Esophagus (tissue), 2 donors: Measurements from ENCODE around the gene GBP7. TPM values are rescaled to one million over a fixed set of nuclear protein-coding genes. Genes with fewer than 3 reads are reported as not detected.
"Not testable (repeated sequence)": the region's sequence is repeated elsewhere in the genome, so short reads cannot be mapped to it uniquely, and the experiment has no call there.

Experiments used
- H3K27ac ChIP-seq, 2 donors: one replicate each; pipeline ENCODE4 v1.5.1; 2013; ENCODE audit warnings: low read depth in 2 of 2, mild to moderate bottlenecking in 2 of 2, inconsistent platforms in 1 of 2, low read length in 1 of 2, moderate library complexity in 1 of 2
- H3K27me3 ChIP-seq, 2 donors: one replicate each; pipeline ENCODE4 v1.6.1; 2013; ENCODE audit warnings: low read length in 2 of 2, control low read depth in 1 of 2, mild to moderate bottlenecking in 1 of 2; ENCODE audit not compliant: insufficient read depth in 2 of 2, control insufficient read depth in 1 of 2
- H3K36me3 ChIP-seq, 2 donors: one replicate each; pipeline ENCODE4 v1.6.1; 2013; ENCODE audit warnings: low read length in 1 of 2; ENCODE audit not compliant: control insufficient read depth in 2 of 2, insufficient read depth in 2 of 2
- H3K4me1 ChIP-seq, 2 donors: one replicate each; pipeline ENCODE4 v1.6.1; 2013; ENCODE audit warnings: low read length in 1 of 2; ENCODE audit not compliant: control insufficient read depth in 2 of 2, insufficient read depth in 2 of 2
- H3K4me3 ChIP-seq, 2 donors: one replicate each; pipeline ENCODE4 v1.5.1; 2013; ENCODE audit warnings: low read length in 2 of 2, mild to moderate bottlenecking in 2 of 2, low read depth in 1 of 2, moderate library complexity in 1 of 2
- H3K9me3 ChIP-seq, 2 donors: one replicate each; pipeline ENCODE4 v1.6.1; 2013; ENCODE audit warnings: mild to moderate bottlenecking in 2 of 2, low read depth in 1 of 2, low read length in 1 of 2, moderate library complexity in 1 of 2; ENCODE audit not compliant: control insufficient read depth in 2 of 2, insufficient read depth in 1 of 2
- WGBS, 2 donors: extraction: QIAGEN DNeasy Blood & Tissue Kit; methylation state at CpG; one replicate each; pipeline ENCODE4 v1.1.7; 2013; 5-methylcytosine and 5-hydroxymethylcytosine counted together
- polyA plus RNA-seq, 2 donors: library from polyadenylated mRNA; stranded (reverse); fragments of 200-250 nt; gene quantifications; one replicate each; pipeline ENCODE4 v1.2.3, GENCODE V29; 2013
- donor health status: healthy with polysubstance abuse.
- donor health status: Bipolar disorder and iron deficiency.

Gene GBP7
- not detected for polyA plus RNA-seq

- no peaks in the 10 kb centered on the region for H3K9me3 ChIP-seq
- no peak within 1 kb of the TSS for H3K4me3 ChIP-seq
- no peak within 1 kb of the TSS for H3K27ac ChIP-seq
- no peaks in the 10 kb centered on the region for H3K4me1 ChIP-seq
- H3K36me3 ChIP-seq, result no peaks in the 10 kb centered on the region
- H3K27me3 ChIP-seq, result no peaks in the 10 kb centered on the region
Observed at GRCh38 chr1:89175601-89176256, at the start of gene GBP7. Gene GBP7, minus strand, starts transcription at chr1:89176003. Its CDS starts 4,068 bp downstream, at chr1:89171935.

GRCh38 chr1:89221341-89221740 is 45.5 kb upstream of the GBP7 start:
- H3K27me3 ChIP-seq, result no peaks in the 10 kb centered on the region
- no peak overlapping the region for H3K27ac ChIP-seq
- H3K4me3 ChIP-seq, result no peak overlapping the region
- H3K36me3 ChIP-seq, result no peaks in the 10 kb centered on the region
- 29 to 55% methylated on average over 1 of the region's 1 CpG for WGBS, 2 donors
- H3K9me3 ChIP-seq, result no peaks in the 10 kb centered on the region
- no peaks in the 10 kb centered on the region for H3K4me1 ChIP-seq

- H3K4me3 ChIP-seq, H3K27me3 ChIP-seq, H3K27ac ChIP-seq, H3K4me1 ChIP-seq, H3K9me3 ChIP-seq, H3K36me3 ChIP-seq: not testable (repeated sequence)
Observed at GRCh38 chr1:89219851-89220250, 44.0 kb upstream of the GBP7 start.

GRCh38 chr1:89218941-89219340 is 43.1 kb upstream of the GBP7 start:
- H3K9me3 ChIP-seq, H3K4me3 ChIP-seq, H3K4me1 ChIP-seq, H3K27ac ChIP-seq, H3K36me3 ChIP-seq, H3K27me3 ChIP-seq: not testable (repeated sequence)
- WGBS, 2 donors, result 83 to 86% methylated on average over 3 of the region's 3 CpGs

GRCh38 chr1:89213347-89213746 is 37.5 kb upstream of the GBP7 start:
- H3K36me3 ChIP-seq, result no peaks in the 10 kb centered on the region
- WGBS, 2 donors, result 65 to 85% methylated on average over 1 of the region's 1 CpG
- H3K9me3 ChIP-seq, result no peaks in the 10 kb centered on the region
- no peaks in the 10 kb centered on the region for H3K27me3 ChIP-seq
- no peak overlapping the region for H3K27ac ChIP-seq
- no peaks in the 10 kb centered on the region for H3K4me1 ChIP-seq
- no peak overlapping the region for H3K4me3 ChIP-seq

- no peaks in the 10 kb centered on the region for H3K36me3 ChIP-seq
- 79 to 93% methylated on average over 1 of the region's 1 CpG for WGBS, 2 donors
- H3K4me3 ChIP-seq, result no peak overlapping the region
- H3K9me3 ChIP-seq, result no peaks in the 10 kb centered on the region
- H3K27me3 ChIP-seq, result no peaks in the 10 kb centered on the region
- no peaks in the 10 kb centered on the region for H3K4me1 ChIP-seq
- H3K27ac ChIP-seq, result no peak overlapping the region
Observed at GRCh38 chr1:89211035-89211634, 35.3 kb upstream of the GBP7 start.

GRCh38 chr1:89206373-89206772 is 30.6 kb upstream of the GBP7 start:
- Histone ChIP-seq H3K4me1 (no peaks in the 10 kb centered on the region), H3K27me3 (no peaks in the 10 kb centered on the region), H3K27ac (no peak overlapping the region), H3K36me3 (no peaks in the 10 kb centered on the region), H3K4me3 (no peak overlapping the region), H3K9me3 (peaks cover 0 to 2% of the 10 kb centered on the region in 2 donors)
- WGBS, 2 donors, result 81 to 94% methylated on average over 3 of the region's 3 CpGs

GRCh38 chr1:89203166-89203565 is 27.4 kb upstream of the GBP7 start:
- Histone ChIP-seq H3K4me3 (no peak overlapping the region), H3K4me1 (no peaks in the 10 kb centered on the region), H3K36me3 (no peaks in the 10 kb centered on the region), H3K9me3 (peaks cover 0 to 2% of the 10 kb centered on the region in 2 donors), H3K27me3 (no peaks in the 10 kb centered on the region), H3K27ac (no peak overlapping the region)
- WGBS, 2 donors, result 96 to 100% methylated on average over 1 of the region's 1 CpG

GRCh38 chr1:89201106-89201794 is 25.4 kb upstream of the GBP7 start:
- Histone ChIP-seq H3K36me3 (no peaks in the 10 kb centered on the region), H3K27me3 (no peaks in the 10 kb centered on the region), H3K9me3 (peaks cover 0 to 2% of the 10 kb centered on the region in 2 donors), H3K27ac (no peak overlapping the region), H3K4me3 (no peak overlapping the region), H3K4me1 (no peaks in the 10 kb centered on the region)
- 73 to 79% methylated on average over 4 of the region's 4 CpGs for WGBS, 2 donors

- Histone ChIP-seq H3K9me3 (peaks cover 0 to 2% of the 10 kb centered on the region in 2 donors), H3K27me3 (no peaks in the 10 kb centered on the region), H3K36me3 (no peaks in the 10 kb centered on the region), H3K4me3 (no peak overlapping the region), H3K27ac (no peak overlapping the region), H3K4me1 (no peaks in the 10 kb centered on the region)
- WGBS, 2 donors, result 17 to 51% methylated on average over 2 of the region's 2 CpGs
Observed at GRCh38 chr1:89200663-89201062, 24.9 kb upstream of the GBP7 start.
